T-helper 1 cell treated with Interleukin-12 subunit alpha and Interleukin-12 subunit beta and Interleukin-4 antibody, amounts not matched to agents 30 μg/mL and 1 μg/mL, for 36 hours (primary cell): ENCODE measurements around the gene ZNF215.

Experiments used
- H3K27ac Mint-ChIP-seq: one replicate; pipeline ENCODE4 v1.8.0; 2021; ENCODE audit warnings: mild to moderate bottlenecking, mixed read lengths
- H3K27me3 Mint-ChIP-seq: one replicate; pipeline ENCODE4 v1.8.0; 2021; ENCODE audit warnings: low read depth, mixed read lengths
- H3K36me3 Mint-ChIP-seq: one replicate; pipeline ENCODE4 v1.8.0; 2021; ENCODE audit warnings: low read depth, mixed read lengths
- H3K4me1 Mint-ChIP-seq: one replicate; pipeline ENCODE4 v1.8.0; 2021; ENCODE audit warnings: low read depth, mixed read lengths
- H3K4me3 Mint-ChIP-seq: one replicate; pipeline ENCODE4 v1.8.0; 2021; ENCODE audit warnings: mild to moderate bottlenecking, moderate library complexity, mixed read lengths
- H3K9me3 Mint-ChIP-seq: one replicate; pipeline ENCODE4 v1.8.0; 2021; ENCODE audit warnings: mixed read lengths

The ZNF215 gene

GRCh38 chr11:6986487-6986886, 60.3 kb downstream of the ZNF215 start:
- Mint-ChIP-seq H3K9me3 (no peaks in the 10 kb centered on the region), H3K27me3 (no peaks in the 10 kb centered on the region), H3K36me3 (no peaks in the 10 kb centered on the region), H3K4me1 (no peaks in the 10 kb centered on the region), H3K4me3 (no peak overlapping the region), H3K27ac (no peak overlapping the region)

- Mint-ChIP-seq H3K9me3 (no peaks in the 10 kb centered on the region), H3K4me3 (no peak overlapping the region), H3K4me1 (no peaks in the 10 kb centered on the region), H3K27me3 (no peaks in the 10 kb centered on the region), H3K36me3 (no peaks in the 10 kb centered on the region), H3K27ac (no peak overlapping the region)
Observed at GRCh38 chr11:6988506-6988905, 62.3 kb downstream of the ZNF215 start.

- Mint-ChIP-seq H3K4me3 (no peak overlapping the region), H3K4me1 (no peaks in the 10 kb centered on the region), H3K9me3 (no peaks in the 10 kb centered on the region), H3K36me3 (no peaks in the 10 kb centered on the region), H3K27me3 (no peaks in the 10 kb centered on the region), H3K27ac (no peak overlapping the region)
Observed at GRCh38 chr11:6991227-6991626, 65.0 kb downstream of the ZNF215 start.

GRCh38 chr11:6992026-6992425, 65.8 kb downstream of the ZNF215 start:
- Mint-ChIP-seq H3K4me3 (no peak overlapping the region), H3K36me3 (no peaks in the 10 kb centered on the region), H3K27me3 (no peaks in the 10 kb centered on the region), H3K9me3 (no peaks in the 10 kb centered on the region), H3K4me1 (no peaks in the 10 kb centered on the region), H3K27ac (no peak overlapping the region)

- Mint-ChIP-seq H3K4me3 (no peak overlapping the region), H3K27ac (no peak overlapping the region), H3K9me3 (no peaks in the 10 kb centered on the region), H3K27me3 (no peaks in the 10 kb centered on the region), H3K4me1 (no peaks in the 10 kb centered on the region), H3K36me3 (no peaks in the 10 kb centered on the region)
Observed at GRCh38 chr11:6992457-6993417, 66.5 kb downstream of the ZNF215 start.

GRCh38 chr11:6995703-6996102, 69.5 kb downstream of the ZNF215 start:
- H3K27me3 Mint-ChIP-seq: no peaks in the 10 kb centered on the region
- H3K36me3 Mint-ChIP-seq: no peaks in the 10 kb centered on the region
- no peaks in the 10 kb centered on the region for H3K9me3 Mint-ChIP-seq
- H3K4me3 Mint-ChIP-seq: no peak overlapping the region
- no peak overlapping the region for H3K27ac Mint-ChIP-seq
- no peaks in the 10 kb centered on the region for H3K4me1 Mint-ChIP-seq

GRCh38 chr11:7004482-7004881, 78.3 kb downstream of the ZNF215 start:
- no peak overlapping the region for H3K27ac Mint-ChIP-seq
- no peaks in the 10 kb centered on the region for H3K4me1 Mint-ChIP-seq
- H3K27me3 Mint-ChIP-seq: peaks cover 4% of the 10 kb centered on the region
- H3K9me3 Mint-ChIP-seq: no peaks in the 10 kb centered on the region
- H3K36me3 Mint-ChIP-seq: no peaks in the 10 kb centered on the region
- no peak overlapping the region for H3K4me3 Mint-ChIP-seq
